Measurements from ENCODE around the gene CDH23. TPM values are rescaled to one million over a fixed set of nuclear protein-coding genes. Genes with fewer than 3 reads are reported as not detected.

The CDH23 gene
- total RNA-seq, 1 donor, result 0.36 TPM

DNA sequence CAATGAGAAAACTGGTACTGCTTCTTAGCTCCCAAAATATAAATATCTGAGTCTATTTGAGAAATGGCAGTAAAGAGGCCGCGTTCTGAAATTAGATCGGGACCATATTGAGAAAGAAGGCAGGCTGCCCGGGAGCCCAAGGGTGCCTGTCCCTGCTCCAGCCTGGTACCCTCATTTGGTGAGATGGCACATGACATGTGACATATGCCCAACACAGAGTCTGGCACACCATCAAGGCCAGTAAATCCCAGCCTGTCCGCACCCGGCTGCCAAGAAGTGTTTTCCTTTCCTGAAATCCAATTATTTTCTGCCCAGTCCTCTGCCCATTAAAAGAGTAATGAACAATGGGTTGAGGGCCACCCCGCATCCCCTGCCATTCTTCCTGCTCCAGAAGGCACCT, 66.4 kb downstream of the CDH23 start:
- Histone ChIP-seq H3K9me3 (ENCODE audit: low read depth, low read length) (no peaks in the 10 kb centered on the region), H3K4me1 (ENCODE audit: insufficient read depth, low read length) (no peaks in the 10 kb centered on the region), H3K4me2 (ENCODE audit: insufficient read depth, low read length) (no peak overlapping the region), H3K27me3 (ENCODE audit: insufficient read depth, low read length) (peaks cover 11% of the 10 kb centered on the region), H3K36me3 (ENCODE audit: insufficient read depth, low read length) (no peaks in the 10 kb centered on the region), H3K79me2 (ENCODE audit: insufficient read depth, low read length) (no peaks in the 10 kb centered on the region), H4K20me1 (ENCODE audit: insufficient read depth, low read length) (no peaks in the 10 kb centered on the region), H2AFZ (ENCODE audit: low read length) (no peak overlapping the region), H3K4me3 (ENCODE audit: insufficient read depth, low read length) (no peak overlapping the region), H3K27ac (ENCODE audit: low read depth, low read length) (no peak overlapping the region)
- peak; percentile 65 for DNase-seq (ENCODE audit: insufficient read length, low spot score, missing footprints)
- TF ChIP-seq, protein P1, sequence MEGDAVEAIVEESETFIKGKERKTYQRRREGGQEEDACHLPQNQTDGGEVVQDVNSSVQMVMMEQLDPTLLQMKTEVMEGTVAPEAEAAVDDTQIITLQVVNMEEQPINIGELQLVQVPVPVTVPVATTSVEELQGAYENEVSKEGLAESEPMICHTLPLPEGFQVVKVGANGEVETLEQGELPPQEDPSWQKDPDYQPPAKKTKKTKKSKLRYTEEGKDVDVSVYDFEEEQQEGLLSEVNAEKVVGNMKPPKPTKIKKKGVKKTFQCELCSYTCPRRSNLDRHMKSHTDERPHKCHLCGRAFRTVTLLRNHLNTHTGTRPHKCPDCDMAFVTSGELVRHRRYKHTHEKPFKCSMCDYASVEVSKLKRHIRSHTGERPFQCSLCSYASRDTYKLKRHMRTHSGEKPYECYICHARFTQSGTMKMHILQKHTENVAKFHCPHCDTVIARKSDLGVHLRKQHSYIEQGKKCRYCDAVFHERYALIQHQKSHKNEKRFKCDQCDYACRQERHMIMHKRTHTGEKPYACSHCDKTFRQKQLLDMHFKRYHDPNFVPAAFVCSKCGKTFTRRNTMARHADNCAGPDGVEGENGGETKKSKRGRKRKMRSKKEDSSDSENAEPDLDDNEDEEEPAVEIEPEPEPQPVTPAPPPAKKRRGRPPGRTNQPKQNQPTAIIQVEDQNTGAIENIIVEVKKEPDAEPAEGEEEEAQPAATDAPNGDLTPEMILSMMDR (IDR thresholded peaks at IDR 0.05; ENCODE audit: extremely low read depth, low read depth, low read length), result no peak

DNA sequence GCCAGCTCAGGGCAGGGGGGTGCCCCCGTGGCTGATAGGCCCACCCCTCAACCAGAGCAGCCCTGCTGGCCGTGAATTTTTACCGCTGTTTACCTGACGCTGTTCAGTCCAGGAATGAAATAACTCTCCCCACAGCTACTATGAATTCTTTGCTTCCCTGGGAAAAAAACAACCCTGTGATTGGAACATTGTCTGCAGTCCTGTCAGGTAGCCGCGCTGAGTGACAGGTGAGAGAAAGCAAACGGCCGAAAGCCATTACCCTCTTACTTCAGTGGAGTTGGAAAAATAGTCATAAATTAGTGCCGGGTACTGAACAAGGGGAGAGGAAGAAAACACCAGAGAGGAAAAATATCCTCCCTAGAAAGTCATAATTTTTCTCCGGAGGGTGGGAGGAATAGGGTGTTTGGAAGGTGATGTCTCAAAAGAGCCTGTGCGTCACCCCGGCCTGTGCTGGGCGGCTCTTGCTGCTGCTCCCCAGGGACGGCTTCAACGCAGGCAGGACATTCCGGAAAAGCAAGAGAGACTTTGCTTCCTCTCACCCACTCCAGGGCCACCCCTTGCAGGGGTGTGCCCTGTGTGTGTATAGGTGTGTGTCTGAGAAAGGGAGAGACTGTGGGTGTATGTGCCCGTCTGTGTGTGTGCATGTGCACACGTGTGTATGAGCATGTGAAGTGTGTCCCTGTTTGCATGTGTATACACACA, 69.0 kb downstream of the CDH23 start:
- TF ChIP-seq, protein P1 (IDR thresholded peaks at IDR 0.05; ENCODE audit: extremely low read depth, low read depth, low read length), result no peak
- no peak overlapping the region for H3K27ac ChIP-seq (ENCODE audit: low read depth, low read length)
- no peaks in the 10 kb centered on the region for H4K20me1 ChIP-seq (ENCODE audit: insufficient read depth, low read length)
- no peaks in the 10 kb centered on the region for H3K36me3 ChIP-seq (ENCODE audit: insufficient read depth, low read length)
- H3K4me3 ChIP-seq (ENCODE audit: insufficient read depth, low read length), result no peak overlapping the region
- no peaks in the 10 kb centered on the region for H3K9me3 ChIP-seq (ENCODE audit: low read depth, low read length)
- peak; percentile 73 for DNase-seq (ENCODE audit: insufficient read length, low spot score, missing footprints)
- H3K4me2 ChIP-seq (ENCODE audit: insufficient read depth, low read length), result no peak overlapping the region
- H3K79me2 ChIP-seq (ENCODE audit: insufficient read depth, low read length), result no peaks in the 10 kb centered on the region
- peaks cover 12% of the 10 kb centered on the region for H3K27me3 ChIP-seq (ENCODE audit: insufficient read depth, low read length)
- H2AFZ ChIP-seq (ENCODE audit: low read length), result no peak overlapping the region
- no peaks in the 10 kb centered on the region for H3K4me1 ChIP-seq (ENCODE audit: insufficient read depth, low read length)

DNA sequence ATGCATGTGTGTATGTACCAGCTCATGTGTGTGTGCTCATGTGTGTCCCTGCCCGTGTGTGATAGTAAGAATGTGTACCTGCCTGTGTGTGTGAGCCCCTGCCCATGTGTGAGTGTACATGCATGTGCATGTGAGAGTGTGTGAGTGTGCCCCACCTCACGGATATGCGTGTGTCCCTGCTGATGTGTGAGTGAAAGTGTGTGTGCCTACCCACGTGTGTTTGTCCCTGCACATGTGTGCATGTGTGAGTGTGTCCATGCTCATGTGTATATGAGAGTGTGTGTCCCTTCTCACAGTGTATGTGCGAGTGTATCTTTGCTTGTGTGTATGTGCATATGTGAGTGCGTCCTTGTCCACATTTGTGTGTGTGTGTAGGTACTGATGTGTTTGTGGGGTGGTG, 69.6 kb downstream of the CDH23 start:
- no peak for DNase-seq (ENCODE audit: insufficient read length, low spot score, missing footprints)
- Histone ChIP-seq H3K9me3 (ENCODE audit: low read depth, low read length) (no peaks in the 10 kb centered on the region), H3K4me2 (ENCODE audit: insufficient read depth, low read length) (no peak overlapping the region), H3K4me3 (ENCODE audit: insufficient read depth, low read length) (no peak overlapping the region), H2AFZ (ENCODE audit: low read length) (no peak overlapping the region), H3K27me3 (ENCODE audit: insufficient read depth, low read length) (peaks cover 12% of the 10 kb centered on the region), H4K20me1 (ENCODE audit: insufficient read depth, low read length) (no peaks in the 10 kb centered on the region), H3K36me3 (ENCODE audit: insufficient read depth, low read length) (no peaks in the 10 kb centered on the region), H3K79me2 (ENCODE audit: insufficient read depth, low read length) (no peaks in the 10 kb centered on the region), H3K27ac (ENCODE audit: low read depth, low read length) (no peak overlapping the region), H3K4me1 (ENCODE audit: insufficient read depth, low read length) (no peaks in the 10 kb centered on the region)
- TF ChIP-seq, protein P1 (IDR thresholded peaks at IDR 0.05; ENCODE audit: extremely low read depth, low read depth, low read length), result no peak

DNA sequence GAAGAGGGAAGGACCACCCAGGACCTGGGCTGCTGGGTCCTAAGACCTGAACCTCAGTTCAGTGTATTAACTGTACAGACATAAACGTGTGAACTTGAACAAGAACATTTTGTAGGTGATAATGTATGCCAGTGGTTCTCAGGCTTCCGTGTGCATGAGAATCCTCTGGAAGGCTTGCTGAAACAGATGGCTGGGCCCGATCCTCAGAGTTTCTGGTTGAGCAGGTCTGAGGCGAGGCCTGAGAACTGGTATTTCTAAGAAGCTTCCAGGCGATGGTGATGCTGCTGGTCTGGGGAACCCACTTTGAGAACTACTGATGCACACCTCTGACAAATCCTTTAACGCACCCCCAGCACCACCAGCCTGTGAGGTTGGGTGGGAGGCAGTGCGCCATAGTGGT, 70.4 kb downstream of the CDH23 start:
- peak; percentile 48 for DNase-seq (ENCODE audit: insufficient read length, low spot score, missing footprints)

More for the DNA sequence above, 70.4 kb downstream of the CDH23 start:
- H4K20me1 ChIP-seq (ENCODE audit: insufficient read depth, low read length), result no peaks in the 10 kb centered on the region
- H3K27ac ChIP-seq (ENCODE audit: low read depth, low read length), result no peak overlapping the region
- peaks cover 12% of the 10 kb centered on the region for H3K27me3 ChIP-seq (ENCODE audit: insufficient read depth, low read length)
- no peaks in the 10 kb centered on the region for H3K4me1 ChIP-seq (ENCODE audit: insufficient read depth, low read length)
- H3K4me2 ChIP-seq (ENCODE audit: insufficient read depth, low read length), result no peak overlapping the region
- H3K36me3 ChIP-seq (ENCODE audit: insufficient read depth, low read length), result no peaks in the 10 kb centered on the region
- no peak overlapping the region for H3K4me3 ChIP-seq (ENCODE audit: insufficient read depth, low read length)
- no peak overlapping the region for H2AFZ ChIP-seq (ENCODE audit: low read length)
- no peaks in the 10 kb centered on the region for H3K79me2 ChIP-seq (ENCODE audit: insufficient read depth, low read length)
- TF ChIP-seq, protein P1 (IDR thresholded peaks at IDR 0.05; ENCODE audit: extremely low read depth, low read depth, low read length), result no peak
- H3K9me3 ChIP-seq (ENCODE audit: low read depth, low read length), result no peaks in the 10 kb centered on the region
